IPS-18a (cell line): Measurements from ENCODE around the gene PKM.
"Not testable (repeated sequence)": the region's sequence is repeated elsewhere in the genome, so short reads cannot be mapped to it uniquely, and the experiment has no call there.

Experiments
- H3K27ac ChIP-seq: one replicate; pipeline ENCODE4 v1.5.1; 2013; ENCODE audit warnings: low read length
- H3K27me3 ChIP-seq: one replicate; pipeline ENCODE4 v1.6.1; 2013; ENCODE audit warnings: mild to moderate bottlenecking, low read length; ENCODE audit not compliant: control insufficient read depth, insufficient read depth
- H3K36me3 ChIP-seq: one replicate; pipeline ENCODE4 v1.6.1; 2013; ENCODE audit warnings: low read depth, low read length; ENCODE audit not compliant: control insufficient read depth
- H3K4me1 ChIP-seq: one replicate; pipeline ENCODE4 v1.6.1; 2013; ENCODE audit warnings: low read depth, low read length; ENCODE audit not compliant: control insufficient read depth
- H3K4me3 ChIP-seq: one replicate; pipeline ENCODE4 v1.5.1; 2013; ENCODE audit warnings: low read length
- H3K9ac ChIP-seq: one replicate; pipeline ENCODE4 v1.6.1; 2013; ENCODE audit warnings: mild to moderate bottlenecking, low read length, moderate library complexity
- H3K9me3 ChIP-seq: one replicate; pipeline ENCODE4 v1.6.1; 2013; ENCODE audit warnings: low read depth, low read length; ENCODE audit not compliant: control insufficient read depth

The PKM gene

DNA sequence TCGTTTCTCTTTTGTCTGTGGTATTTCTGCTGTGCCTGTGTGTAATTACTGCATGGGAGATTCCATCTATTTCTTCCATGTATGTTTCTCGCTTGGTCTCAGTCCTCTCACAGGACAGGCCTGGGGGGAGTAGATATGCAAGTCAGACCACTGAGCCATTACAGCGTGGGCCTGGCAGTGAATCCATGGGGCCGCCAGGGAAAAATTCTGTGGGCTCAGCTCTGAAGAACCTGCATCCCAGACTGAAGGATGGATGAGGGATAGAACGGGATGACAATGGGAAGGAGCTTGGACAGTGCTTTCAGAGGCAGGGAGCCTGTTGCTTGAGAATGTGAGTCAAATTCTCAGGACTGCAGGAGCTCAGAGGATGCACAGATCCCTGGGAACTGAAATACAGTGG, 58.2 kb downstream of the PKM start:
- Histone ChIP-seq H3K9ac (no peak overlapping the region), H3K4me1 (peaks cover 4% of the 10 kb centered on the region), H3K36me3 (no peaks in the 10 kb centered on the region), H3K27me3 (no peaks in the 10 kb centered on the region), H3K4me3 (no peak overlapping the region), H3K27ac (no peak overlapping the region), H3K9me3 (no peaks in the 10 kb centered on the region)

DNA sequence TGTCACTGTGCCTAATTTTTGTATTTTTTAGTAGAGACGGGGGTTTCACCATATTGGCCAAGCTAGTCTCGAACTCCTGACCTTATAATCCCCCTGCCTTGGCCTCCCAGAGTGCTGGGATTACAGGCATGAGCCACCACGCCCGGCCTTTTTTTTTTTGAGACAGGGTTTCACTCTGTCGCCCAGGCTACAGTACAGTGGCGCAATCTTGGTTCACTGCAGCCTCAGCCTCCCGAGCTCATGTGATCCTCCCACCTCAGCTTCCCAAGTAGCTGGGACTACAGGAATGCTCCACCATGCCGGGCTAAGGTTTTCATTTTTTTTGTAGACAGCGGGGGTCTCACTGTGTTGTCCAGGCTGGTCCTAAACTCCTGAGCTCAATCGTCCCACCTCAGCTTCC, 59.0 kb downstream of the PKM start:
- not testable (repeated sequence) for H3K36me3 ChIP-seq, H3K4me1 ChIP-seq, H3K27ac ChIP-seq, H3K9ac ChIP-seq, H3K9me3 ChIP-seq, H3K27me3 ChIP-seq, H3K4me3 ChIP-seq

DNA sequence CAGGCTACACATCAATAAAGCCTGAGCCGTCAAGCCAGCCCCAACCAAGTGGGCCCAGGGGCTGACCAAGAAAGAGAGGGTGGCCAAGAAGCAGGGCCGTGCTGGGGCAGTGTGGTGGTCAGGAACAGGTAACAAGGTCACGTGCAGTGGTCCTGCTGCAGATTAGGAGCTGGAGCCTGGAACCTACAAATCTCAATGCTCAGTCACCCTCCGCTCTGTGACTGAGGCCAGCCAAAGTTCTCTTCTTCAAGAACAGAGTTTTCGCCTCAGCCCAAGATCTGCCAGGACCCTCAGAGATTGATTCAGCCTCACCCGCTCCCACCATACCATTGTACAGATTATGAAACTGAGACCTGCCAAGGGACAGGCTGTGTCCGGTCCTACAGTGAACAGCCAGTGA, 60.3 kb downstream of the PKM start:
- peaks cover 4% of the 10 kb centered on the region for H3K4me1 ChIP-seq

DNA sequence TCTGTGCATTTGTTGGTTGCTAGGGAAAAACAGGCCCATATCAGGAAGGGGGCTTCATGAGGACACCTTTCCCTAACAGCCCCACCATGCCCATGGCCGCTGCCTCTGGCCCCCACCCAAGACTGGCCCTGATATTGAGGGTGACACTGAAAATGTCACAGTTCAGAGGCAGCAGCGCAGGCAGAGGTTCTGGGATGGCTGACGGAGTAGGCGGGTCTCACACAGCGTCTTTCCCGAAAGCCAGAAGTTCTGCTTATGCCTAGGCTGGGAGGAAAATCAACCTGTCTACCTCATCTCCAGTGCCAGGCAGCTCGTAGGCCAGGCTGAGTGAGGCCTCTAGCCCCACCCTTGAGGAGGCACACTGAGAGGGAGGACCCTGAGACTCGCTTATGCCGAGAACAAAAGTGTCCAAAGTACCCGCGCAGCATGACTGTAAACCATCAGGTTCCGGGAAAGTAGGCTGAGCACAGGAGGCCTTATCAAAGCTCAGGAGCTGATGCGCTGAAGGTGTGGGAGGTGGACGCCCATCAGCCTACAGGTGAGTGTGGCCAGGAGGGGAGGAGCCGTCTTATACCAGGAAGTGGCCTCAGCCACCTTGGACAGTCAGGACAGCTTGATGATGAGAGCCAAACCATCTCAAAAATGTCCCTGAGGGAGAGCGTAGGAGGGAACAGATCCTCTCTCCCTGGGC, 60.9 kb downstream of the PKM start:
- H3K36me3 ChIP-seq = no peaks in the 10 kb centered on the region
- peaks cover 4% of the 10 kb centered on the region for H3K4me1 ChIP-seq
- no peaks in the 10 kb centered on the region for H3K9me3 ChIP-seq
- no peaks in the 10 kb centered on the region for H3K27me3 ChIP-seq
- no peak overlapping the region for H3K27ac ChIP-seq
- no peak overlapping the region for H3K9ac ChIP-seq
- no peak overlapping the region for H3K4me3 ChIP-seq

More for the DNA sequence above, 60.3 kb downstream of the PKM start:
- Histone ChIP-seq H3K36me3 (no peaks in the 10 kb centered on the region), H3K27me3 (no peaks in the 10 kb centered on the region), H3K27ac (no peak overlapping the region), H3K9ac (no peak overlapping the region), H3K4me3 (no peak overlapping the region), H3K9me3 (no peaks in the 10 kb centered on the region)

DNA sequence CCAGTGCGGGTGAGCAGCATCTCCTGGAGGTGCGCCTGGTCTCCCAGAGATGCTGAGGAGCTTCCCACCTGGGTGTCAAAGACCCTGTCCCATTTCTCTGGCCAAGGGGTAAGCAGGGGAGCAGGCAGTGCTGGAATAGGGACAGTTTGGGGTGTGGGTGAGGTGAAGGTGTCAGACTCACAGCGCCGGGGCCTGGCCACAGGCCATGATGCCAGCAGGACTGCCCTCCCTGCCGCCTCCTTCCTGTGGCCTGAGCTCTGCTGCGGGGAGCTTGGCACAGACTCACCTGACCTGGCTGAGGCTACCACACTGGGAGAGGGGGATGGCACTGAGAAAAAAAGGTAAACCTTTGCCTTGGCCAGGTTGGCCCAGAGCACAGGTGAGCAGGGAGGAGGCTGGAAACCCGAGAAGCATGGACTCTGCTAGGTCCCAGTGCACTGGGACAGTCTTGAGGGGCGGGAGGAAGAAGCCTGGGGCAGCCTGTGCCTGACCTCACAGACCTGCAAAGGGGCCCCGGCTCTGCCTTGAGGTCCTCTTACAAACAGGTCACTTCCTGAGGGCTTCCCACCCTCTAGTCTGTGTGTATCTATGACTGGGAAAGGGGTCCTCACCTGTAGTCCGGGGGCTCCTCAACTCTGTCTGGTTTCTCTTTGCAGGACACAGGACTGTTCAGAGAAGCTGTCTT, 61.6 kb downstream of the PKM start:
- Histone ChIP-seq H3K27ac (no peak overlapping the region), H3K4me3 (no peak overlapping the region), H3K9me3 (no peaks in the 10 kb centered on the region), H3K27me3 (no peaks in the 10 kb centered on the region), H3K36me3 (no peaks in the 10 kb centered on the region), H3K4me1 (peaks cover 4% of the 10 kb centered on the region), H3K9ac (no peak overlapping the region)

DNA sequence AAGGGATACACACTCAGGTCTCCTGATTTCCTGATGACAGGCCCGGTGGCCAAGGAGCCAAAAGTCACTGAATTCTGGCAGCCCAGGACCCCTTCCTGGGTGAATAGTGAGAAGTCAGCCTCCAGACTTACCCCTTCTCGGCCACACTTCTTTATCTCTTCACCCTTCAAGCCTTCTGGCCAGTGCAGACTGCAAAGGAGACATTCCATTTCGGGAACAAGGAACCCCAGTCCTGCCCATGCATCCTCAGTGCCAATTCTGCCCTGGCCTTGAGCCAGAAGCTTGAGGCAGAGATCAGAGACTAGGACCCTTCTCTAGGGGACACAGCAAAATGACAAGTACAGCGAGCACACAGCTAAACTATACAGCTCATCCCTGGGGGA, 62.2 kb downstream of the PKM start:
- no peaks in the 10 kb centered on the region for H3K36me3 ChIP-seq
- H3K4me3 ChIP-seq = no peak overlapping the region
- no peaks in the 10 kb centered on the region for H3K27me3 ChIP-seq
- peaks cover 4% of the 10 kb centered on the region for H3K4me1 ChIP-seq
- no peaks in the 10 kb centered on the region for H3K9me3 ChIP-seq
- H3K27ac ChIP-seq = no peak overlapping the region
- no peak overlapping the region for H3K9ac ChIP-seq

DNA sequence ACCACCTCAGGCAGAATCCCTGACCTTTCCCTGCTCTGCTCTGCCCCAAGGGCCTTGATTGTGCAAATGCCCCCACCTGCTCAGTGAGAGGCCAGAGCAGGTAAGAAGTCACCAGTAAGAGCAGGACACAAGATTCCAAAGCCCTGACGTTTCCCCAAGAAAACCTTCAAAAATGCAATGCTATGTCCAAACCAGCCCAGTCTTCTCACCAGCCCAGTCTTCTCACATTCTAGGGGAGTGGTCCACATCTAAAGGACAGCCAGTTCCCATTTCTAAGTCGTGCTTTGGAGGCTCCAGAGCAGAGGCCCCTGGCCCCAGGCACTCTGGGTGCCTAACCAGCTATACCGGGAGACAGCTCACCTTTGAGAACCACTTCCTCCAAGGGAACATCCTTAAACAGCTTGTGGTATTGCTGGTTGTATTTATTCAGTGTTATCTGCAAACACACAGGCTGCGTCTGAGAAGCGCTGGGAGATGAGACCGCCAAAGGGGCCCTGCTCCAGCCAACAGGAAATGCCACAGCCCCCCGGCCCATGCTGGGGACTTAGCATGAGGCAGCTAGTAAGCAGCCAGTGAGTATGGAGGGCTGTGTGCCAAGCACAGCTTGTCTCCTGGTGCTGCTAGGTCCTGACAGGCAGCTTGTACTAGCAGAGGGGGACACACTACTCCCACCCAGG, 62.7 kb downstream of the PKM start:
- Histone ChIP-seq H3K9ac (no peak overlapping the region), H3K27me3 (no peaks in the 10 kb centered on the region), H3K36me3 (no peaks in the 10 kb centered on the region), H3K4me3 (no peak overlapping the region), H3K27ac (no peak overlapping the region), H3K9me3 (no peaks in the 10 kb centered on the region), H3K4me1 (peaks cover 4% of the 10 kb centered on the region)

DNA sequence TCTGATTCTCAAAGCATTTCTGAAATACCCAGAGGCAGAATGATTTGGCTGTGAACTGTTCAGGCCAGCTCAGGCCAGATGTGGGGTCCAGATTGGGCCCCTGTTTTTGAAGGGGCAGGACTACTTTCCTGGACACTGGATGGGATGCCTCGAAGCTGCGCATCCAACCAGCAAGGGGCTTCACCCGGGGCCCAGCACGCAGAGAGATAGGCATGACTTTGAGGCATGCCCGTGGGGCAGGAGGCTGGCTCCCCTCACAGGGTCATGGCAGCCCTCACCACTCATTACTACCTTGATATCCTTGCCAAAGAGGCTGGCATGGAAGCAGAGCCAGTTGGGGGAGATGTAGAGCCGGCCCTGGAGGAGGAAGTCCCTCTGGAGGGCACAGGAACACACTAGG, 63.5 kb downstream of the PKM start:
- H3K27me3 ChIP-seq = no peaks in the 10 kb centered on the region
- H3K4me3 ChIP-seq = no peak overlapping the region
- no peaks in the 10 kb centered on the region for H3K9me3 ChIP-seq
- no peaks in the 10 kb centered on the region for H3K36me3 ChIP-seq
- peaks cover 4% of the 10 kb centered on the region for H3K4me1 ChIP-seq
- no peak overlapping the region for H3K9ac ChIP-seq
- no peak overlapping the region for H3K27ac ChIP-seq

DNA sequence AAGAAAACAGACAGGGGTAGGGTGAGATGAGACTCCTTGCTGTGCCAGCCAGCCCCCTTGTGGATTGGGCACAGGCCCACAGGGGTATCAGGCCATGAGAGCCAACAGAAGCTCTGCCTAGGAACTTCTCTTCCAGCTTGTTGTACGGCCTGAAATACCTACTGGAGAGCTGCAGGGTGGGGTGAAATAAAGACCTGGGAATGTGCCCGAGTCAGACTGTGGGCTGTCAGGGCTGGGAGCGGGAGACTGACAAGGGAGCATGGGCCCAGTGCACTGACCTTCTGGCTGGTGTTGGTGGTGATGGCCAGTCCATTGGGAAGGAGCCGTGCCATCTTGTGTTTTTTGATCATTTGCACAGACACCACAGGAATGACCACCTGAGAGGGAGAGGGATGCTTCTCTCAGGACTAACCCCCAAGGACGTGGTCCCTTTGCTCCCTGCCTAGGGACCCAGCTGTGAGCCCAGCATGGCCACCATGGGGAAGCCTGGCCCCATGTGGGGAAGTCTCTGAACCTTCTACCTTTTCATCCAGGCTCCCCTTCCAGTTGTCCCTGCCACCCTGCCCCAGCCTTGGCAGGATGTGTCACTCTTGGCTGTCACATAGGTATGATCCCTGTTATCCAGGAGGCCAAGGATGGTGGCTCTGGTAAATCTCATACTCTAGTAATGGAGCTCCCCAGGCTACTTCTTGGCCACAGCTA, 64.1 kb downstream of the PKM start:
- no peaks in the 10 kb centered on the region for H3K27me3 ChIP-seq
- H3K9ac ChIP-seq = no peak overlapping the region
- H3K4me1 ChIP-seq = peaks cover 4% of the 10 kb centered on the region
- H3K36me3 ChIP-seq = no peaks in the 10 kb centered on the region
- H3K4me3 ChIP-seq = no peak overlapping the region
- H3K9me3 ChIP-seq = no peaks in the 10 kb centered on the region
- no peak overlapping the region for H3K27ac ChIP-seq

DNA sequence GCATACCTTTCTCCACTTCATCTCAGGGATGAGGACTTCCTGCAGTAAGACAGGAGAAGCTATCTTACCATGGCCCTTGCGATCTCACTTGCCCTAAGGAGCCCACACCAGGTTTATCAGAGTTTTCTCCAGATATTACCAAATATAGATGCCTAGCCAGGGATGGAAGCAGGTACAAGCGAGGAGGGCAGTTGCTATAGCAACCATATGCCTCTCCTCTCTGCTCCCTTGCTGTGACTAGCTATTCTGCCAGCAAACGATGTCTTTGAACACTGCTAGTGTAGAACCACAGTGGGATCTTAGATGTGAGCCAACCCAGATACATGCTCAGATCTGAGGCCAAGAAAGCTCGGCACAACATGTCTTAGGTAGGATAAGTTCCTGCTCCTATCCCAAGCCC, 67.3 kb downstream of the PKM start:
- H3K4me1 ChIP-seq = peaks cover 9% of the 10 kb centered on the region
- H3K27ac ChIP-seq = no peak overlapping the region
- no peaks in the 10 kb centered on the region for H3K36me3 ChIP-seq
- no peaks in the 10 kb centered on the region for H3K27me3 ChIP-seq
- no peak overlapping the region for H3K4me3 ChIP-seq
- no peaks in the 10 kb centered on the region for H3K9me3 ChIP-seq
- H3K9ac ChIP-seq = no peak overlapping the region

DNA sequence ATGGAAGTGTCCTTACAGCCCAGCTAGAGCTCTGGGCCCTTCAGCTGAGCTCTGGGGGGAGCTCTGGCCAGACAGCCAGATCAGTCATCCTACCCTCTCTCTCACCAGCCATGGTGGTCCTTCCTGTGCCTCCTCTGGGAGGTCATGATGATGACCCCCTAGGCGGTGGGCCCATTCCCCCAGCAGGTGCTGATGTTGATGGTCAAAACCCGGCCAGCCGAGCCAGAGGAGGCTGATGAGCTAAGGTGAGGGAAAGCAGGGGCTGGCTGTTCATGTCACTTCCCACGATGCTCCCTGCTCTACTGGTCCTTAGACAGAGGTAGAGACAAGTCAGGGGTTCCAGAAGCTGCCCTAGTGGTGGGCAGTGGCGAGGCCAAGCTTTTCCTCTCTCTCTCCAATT, 68.4 kb downstream of the PKM start:
- Histone ChIP-seq H3K27ac (no peak overlapping the region), H3K36me3 (no peaks in the 10 kb centered on the region), H3K4me1 (peaks cover 5% of the 10 kb centered on the region), H3K4me3 (no peak overlapping the region), H3K9me3 (no peaks in the 10 kb centered on the region), H3K27me3 (no peaks in the 10 kb centered on the region), H3K9ac (no peak overlapping the region)
